Heart left ventricle (tissue), 13 donors: ENCODE data around the gene ACTR1A.

ENCODE experiments used
- POLR2A ChIP-seq, 2 donors: fragments of 450-650 bp; IDR thresholded peaks; one replicate each; pipeline ENCODE4 v1.6.1; 2017; ENCODE audit warnings: antibody characterized with exemption in 2 of 2, mild to moderate bottlenecking in 2 of 2, moderate library complexity in 2 of 2
- TF ChIP-seq, protein P1 (sequence below), 12 donors: fragments of 200-600 bp; sonication (generic) in 4 of 12; IDR thresholded peaks; one replicate each; pipeline versions ENCODE4 v1.5.0 to v1.8.0; 2018 to 2022; ENCODE audit warnings: antibody characterized with exemption in 12 of 12, mild to moderate bottlenecking in 5 of 12
- donor health status: ischemic (EF 13 %, LVEDD 7.1; RV severe dilation, severe dysfunction).
- donor health status: DM: no; HTN: yes; CAD: no.
- donor health status: DM: no; HTN: no; CAD: no.
- donor health status: ischemic (EF 25% LVEDD 6.9; RV normal size, moderate dysfunction).
- donor health status: ischemic (EF 25% LVEDD 5.7; RV mildly dilated, moderate dysfunction).
- donor health status: ischemic (EF 35%, LVEDD 5.7; RV mildly dilated, moderate dysfunction).
- donor health status: nonischemic (EF 11% LVEDD 7.7; RV severe dilation, severe dysfunction).
- donor health status: DM: yes; HTN: yes; CAD: no.
- donor health status: PGD.
- donor health status: ischemic (EF 29% LVEDD 5.4; RV normal size, mild dysfunction).
- donor health status: nonischemic (EF 23%, LVEDD 6.1; RV moderate dilation, normal function).

DNA sequence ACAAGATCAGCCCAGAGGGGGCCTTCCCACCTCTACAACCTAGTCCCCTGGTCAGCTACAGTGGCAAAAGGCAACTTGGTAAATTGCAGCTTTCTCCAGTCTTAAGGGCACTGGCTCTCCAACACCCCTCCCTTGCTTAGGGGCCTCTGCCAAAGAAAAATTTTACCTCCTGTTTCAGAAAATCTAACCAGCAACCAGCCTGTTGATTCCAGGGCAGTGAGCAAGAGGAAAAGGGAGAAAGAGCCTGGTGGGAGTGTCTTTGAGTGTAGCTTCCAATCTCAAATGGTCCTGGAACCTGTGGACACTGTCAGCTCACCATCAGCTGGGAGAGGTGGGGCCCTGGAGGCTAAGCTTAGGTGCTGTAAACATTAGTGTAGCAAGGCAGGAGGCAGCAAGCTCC lies 22.9 kb downstream of the ACTR1A start:
- TF ChIP-seq, protein P1, sequence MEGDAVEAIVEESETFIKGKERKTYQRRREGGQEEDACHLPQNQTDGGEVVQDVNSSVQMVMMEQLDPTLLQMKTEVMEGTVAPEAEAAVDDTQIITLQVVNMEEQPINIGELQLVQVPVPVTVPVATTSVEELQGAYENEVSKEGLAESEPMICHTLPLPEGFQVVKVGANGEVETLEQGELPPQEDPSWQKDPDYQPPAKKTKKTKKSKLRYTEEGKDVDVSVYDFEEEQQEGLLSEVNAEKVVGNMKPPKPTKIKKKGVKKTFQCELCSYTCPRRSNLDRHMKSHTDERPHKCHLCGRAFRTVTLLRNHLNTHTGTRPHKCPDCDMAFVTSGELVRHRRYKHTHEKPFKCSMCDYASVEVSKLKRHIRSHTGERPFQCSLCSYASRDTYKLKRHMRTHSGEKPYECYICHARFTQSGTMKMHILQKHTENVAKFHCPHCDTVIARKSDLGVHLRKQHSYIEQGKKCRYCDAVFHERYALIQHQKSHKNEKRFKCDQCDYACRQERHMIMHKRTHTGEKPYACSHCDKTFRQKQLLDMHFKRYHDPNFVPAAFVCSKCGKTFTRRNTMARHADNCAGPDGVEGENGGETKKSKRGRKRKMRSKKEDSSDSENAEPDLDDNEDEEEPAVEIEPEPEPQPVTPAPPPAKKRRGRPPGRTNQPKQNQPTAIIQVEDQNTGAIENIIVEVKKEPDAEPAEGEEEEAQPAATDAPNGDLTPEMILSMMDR (IDR thresholded peaks at IDR 0.05): no peak
- no peak for TF ChIP-seq POLR2A (IDR thresholded peaks at IDR 0.05)
